IMR-90 (cell line): ENCODE data around the gene FBXL7. TPM values are rescaled to one million over a fixed set of nuclear protein-coding genes. Genes with fewer than 3 reads are reported as not detected.

ENCODE experiments used
- ATAC-seq: fragments of 200-7000 bp; cut with Tn5 transposase; 2 replicates; pipeline ENCODE4 v1.9.1; 2020; ENCODE audit warnings: low read depth, mild to moderate bottlenecking, moderate library complexity
- BruUV-seq: library from RNA; stranded (reverse); fragments of 400-500 nt; replicated peaks from 2 replicates; lab custom pipeline; 2021; lab: Mats Ljungman, UMichigan
- CTCF ChIA-PET: fragments of 300-600 bp; formaldehyde crosslinking; extraction: SDS; loops from one replicate; lab custom pipeline; 2021; ENCODE audit warnings: antibody characterized with exemption; lab: Yijun Ruan, JAX
- POLR2A ChIA-PET: fragments of 300-600 bp; sonication (Branson Sonifier 250); formaldehyde crosslinking; loops from one replicate; lab custom pipeline; 2022; ENCODE audit warnings: antibody characterized with exemption; ENCODE audit not compliant: unreplicated experiment; lab: Charles Lee
- DNase-seq: peaks from one replicate; pipeline ENCODE4 v3.0.0; 2013
- H2AFZ ChIP-seq: replicated peaks from 2 replicates; pipeline ENCODE3; 2013; ENCODE audit warnings: low read length, mild to moderate bottlenecking; ENCODE audit not compliant: poor library complexity
- H2AK5ac ChIP-seq: 2 replicates; pipeline ENCODE4 v1.6.1; 2013; ENCODE audit warnings: low read depth, low read length, inconsistent platforms
- H2AK9ac ChIP-seq: replicated peaks from 2 replicates; pipeline ENCODE3; 2013; ENCODE audit warnings: mild to moderate bottlenecking, low read depth, low read length, moderate library complexity; ENCODE audit not compliant: poor library complexity
- H2BK120ac ChIP-seq: 2 replicates; pipeline ENCODE4 v1.6.1; 2013; ENCODE audit warnings: low read depth, low read length, inconsistent platforms
- H2BK15ac ChIP-seq: 3 replicates; pipeline ENCODE4 v1.6.1; 2013; ENCODE audit warnings: low read depth, low read length, inconsistent platforms
- H2BK20ac ChIP-seq: 2 replicates; pipeline ENCODE4 v1.6.1; 2013; ENCODE audit warnings: low read depth, mild to moderate bottlenecking, inconsistent platforms, low read length, moderate library complexity
- H2BK5ac ChIP-seq: 2 replicates; pipeline ENCODE4 v1.6.1; 2013; ENCODE audit warnings: mild to moderate bottlenecking, low read depth, low read length, inconsistent platforms; ENCODE audit not compliant: poor library complexity, severe bottlenecking
- H3K14ac ChIP-seq: replicated peaks from 2 replicates; pipeline ENCODE4 v1.6.1; 2013; ENCODE audit warnings: low read depth, low read length, inconsistent platforms
- H3K18ac ChIP-seq: 2 replicates; pipeline ENCODE4 v1.6.1; 2013; ENCODE audit warnings: low read depth, low read length, control low read depth
- H3K23ac ChIP-seq: 2 replicates; pipeline ENCODE4 v1.6.1; 2013; ENCODE audit warnings: low read depth, low read length, inconsistent platforms
- H3K27ac ChIP-seq: 2 replicates; pipeline ENCODE4 v1.5.1; 2013; ENCODE audit warnings: mild to moderate bottlenecking, control low read depth, low read length; ENCODE audit not compliant: insufficient read depth
- H3K27me3 ChIP-seq: 2 replicates; pipeline ENCODE4 v1.6.1; 2013; ENCODE audit warnings: low read length; ENCODE audit not compliant: control insufficient read depth, insufficient read depth
- H3K36me3 ChIP-seq: 2 replicates; pipeline ENCODE4 v1.6.1; 2013; ENCODE audit warnings: low read length, mixed read lengths; ENCODE audit not compliant: control insufficient read depth, insufficient read depth
- H3K4ac ChIP-seq: 2 replicates; pipeline ENCODE4 v1.6.1; 2013; ENCODE audit warnings: low read depth, low read length, inconsistent platforms
- H3K4me1 ChIP-seq: 2 replicates; pipeline ENCODE4 v1.6.1; 2013; ENCODE audit warnings: low read length, mixed read lengths; ENCODE audit not compliant: control insufficient read depth, insufficient read depth
- H3K4me2 ChIP-seq: 2 replicates; pipeline ENCODE4 v1.6.1; 2013; ENCODE audit warnings: low read depth, mild to moderate bottlenecking, control low read depth, low read length, moderate library complexity
- H3K4me3 ChIP-seq: 2 replicates; pipeline ENCODE4 v1.5.1; 2013; ENCODE audit warnings: low read depth, mild to moderate bottlenecking, control low read depth, low read length, moderate library complexity; ENCODE audit not compliant: insufficient read depth
- H3K56ac ChIP-seq: 2 replicates; pipeline ENCODE4 v1.6.1; 2013; ENCODE audit warnings: low read length, inconsistent platforms; ENCODE audit not compliant: insufficient read depth; ENCODE audit errors: extremely low read depth
- H3K79me1 ChIP-seq, 2 experiments: 2 replicates each; pipeline ENCODE4 v1.6.1; 2013; ENCODE audit warnings: low read length in 2 of 2, inconsistent platforms in 1 of 2, low read depth in 1 of 2
- H3K9ac ChIP-seq: 2 replicates; pipeline ENCODE4 v1.6.1; 2013; ENCODE audit warnings: low read depth, low read length, control low read depth
- H3K9me1 ChIP-seq: 2 replicates; pipeline ENCODE4 v1.6.1; 2013; ENCODE audit warnings: low read length, inconsistent platforms; ENCODE audit not compliant: insufficient read depth
- H3K9me3 ChIP-seq: 2 replicates; pipeline ENCODE4 v1.6.1; 2013; ENCODE audit warnings: low read length; ENCODE audit not compliant: control insufficient read depth, insufficient read depth
- H4K20me1 ChIP-seq: 2 replicates; pipeline ENCODE4 v1.6.1; 2013; ENCODE audit warnings: low read length, inconsistent platforms; ENCODE audit not compliant: insufficient read depth
- H4K5ac ChIP-seq: 2 replicates; pipeline ENCODE4 v1.6.1; 2013; ENCODE audit warnings: mild to moderate bottlenecking, low read depth, low read length, control low read depth
- H4K8ac ChIP-seq, 2 experiments: 2 replicates each; pipeline ENCODE4 v1.6.1; 2013; ENCODE audit warnings: low read depth in 2 of 2, low read length in 2 of 2, control low read depth in 1 of 2, inconsistent platforms in 1 of 2
- H4K91ac ChIP-seq: 2 replicates; pipeline ENCODE4 v1.6.1; 2013; ENCODE audit warnings: low read depth, low read length, inconsistent platforms; ENCODE audit not compliant: insufficient read depth
- CEBPB ChIP-seq: IDR thresholded peaks from 2 replicates; pipeline ENCODE4 v1.6.1; 2012; ENCODE audit warnings: low read depth, low read length, improper control_type of control experiment
- CHD1 ChIP-seq: IDR thresholded peaks from 2 replicates; pipeline ENCODE4 v1.6.1; 2012; ENCODE audit warnings: low read depth, low read length, improper control_type of control experiment
- ELK1 ChIP-seq: fragments of 150-350 bp; IDR thresholded peaks from 2 replicates; pipeline ENCODE4 v1.6.1; 2016; ENCODE audit warnings: low read depth, mild to moderate bottlenecking, low read length, moderate library complexity, borderline replicate concordance
- MAFK ChIP-seq: IDR thresholded peaks from 2 replicates; pipeline ENCODE4 v1.6.1; 2012; ENCODE audit warnings: low read depth, low read length, improper control_type of control experiment
- RAD21 ChIP-seq: IDR thresholded peaks from 2 replicates; pipeline ENCODE4 v1.6.1; 2012; ENCODE audit warnings: low read length, improper control_type of control experiment
- WGBS, 2 experiments: methylation state at CpG; one replicate each; pipeline versions ENCODE4 v1.1.5 to v1.1.7; 2013; ENCODE audit warnings: missing lambda C conversion rate in 2 of 2; ENCODE audit not compliant: insufficient read length in 1 of 2; ENCODE audit errors: extremely low coverage in 2 of 2; 5-methylcytosine and 5-hydroxymethylcytosine counted together
- dilution Hi-C: fragments of 300-500 bp; cut with HindIII; formaldehyde crosslinking; loops from one replicate; pipeline ENCODE4 v1.14.3; 2018; ENCODE audit warnings: low sequenced_read_pairs; ENCODE audit not compliant: unreplicated experiment
- in situ Hi-C: fragments of 300-500 bp; cut with MboI; formaldehyde crosslinking; loops from 3 replicates; pipeline ENCODE4 v1.14.3; 2019; ENCODE audit warnings: low sequenced_read_pairs, inconsistent platforms, mixed read lengths
- intact Hi-C: fragments of 100-400 bp; cut with micrococcal nuclease; formaldehyde crosslinking; loops from 2 replicates; pipeline ENCODE4 v1.10.0; 2022
- polyA plus RNA-seq, 3 experiments: library from polyadenylated mRNA; depleted of rRNA; stranded (reverse); fragments of >200 nt; gene quantifications; 2 replicates each; pipeline ENCODE4 v1.2.3, GENCODE V29; 2012; ENCODE audit warnings: low replicate concordance in 1 of 3
- total RNA-seq: library from RNA; depleted of rRNA; stranded (reverse); fragments of >200 nt; gene quantifications from 2 replicates; pipeline ENCODE4 v1.2.3, GENCODE V29; 2012

The FBXL7 gene
- total and polyA plus RNA-seq, 2 of the 4 experiments (the other 2 are of a cell fraction), result 4.1 to 10.2 TPM

- Histone ChIP-seq H2BK15ac (no peak overlapping the region), H2BK20ac (no peak overlapping the region), H3K4ac (no peak overlapping the region), H3K4me2 (no peak overlapping the region), H3K79me1 (peaks cover 23 to 29% of the 10 kb centered on the region in 2 experiments), H3K23ac (no peak overlapping the region), H3K9me3 (no peaks in the 10 kb centered on the region), H4K91ac (no peak overlapping the region), H3K36me3 (no peaks in the 10 kb centered on the region), H3K14ac (no peak overlapping the region), H3K27ac (no peak overlapping the region), H3K27me3 (no peaks in the 10 kb centered on the region), H4K5ac (no peak overlapping the region), H3K4me1 (peaks cover under 1% of the 10 kb centered on the region; the same call in 1 of the 2 replicates), H4K20me1 (no peaks in the 10 kb centered on the region; the same call in 1 of the 2 replicates), H2BK120ac (no peak overlapping the region), H3K18ac (no peak overlapping the region), H4K8ac (no peak overlapping the region), H3K4me3 (no peak overlapping the region), H3K9me1 (no peaks in the 10 kb centered on the region), H2BK5ac (no peak overlapping the region), H2AFZ (no peak overlapping the region), H3K9ac (no peak overlapping the region), H2AK5ac (no peak overlapping the region), H2AK9ac (no peak overlapping the region), H3K56ac (no peak overlapping the region)
- WGBS, 2 experiments, result no CpG with 5 or more reads among the region's 5 CpGs
- intact Hi-C loops, result no loop called here
- in situ Hi-C loops, result no loop called here
- CTCF ChIA-PET, result no interaction called here
- BruUV-seq, result no TSS peak
- ATAC-seq (no peak), DNase-seq (no peak)
- TF ChIP-seq RAD21, result no peak
- no peak for TF ChIP-seq CEBPB
- no peak for TF ChIP-seq MAFK
- TF ChIP-seq CHD1, result no peak
- TF ChIP-seq ELK1, result no peak
- POLR2A ChIA-PET, result no interaction called here
- dilution Hi-C loops, result no loop called here
Measured at GRCh38 chr5:15640116-15640515, 140.1 kb downstream of the FBXL7 start.
